ENCODE data around the gene FSD2. TPM values are rescaled to one million over a fixed set of nuclear protein-coding genes. Genes with fewer than 3 reads are reported as not detected.

Gene FSD2
- total and polyA plus RNA-seq, 8 donors: 0.04 to 0.09 (median 0.05) TPM; not detected in 4

- ATAC-seq (peak; percentile 97 to 99 (median 99)), FAIRE-seq (no peak), DNase-seq (peak; percentile 81 to 94 (median 90))
These were observed 55.7 kb downstream of the FSD2 start for GRCh38 chr15:82749951-82750830.

GRCh38 chr15:82748315-82748714 is 57.6 kb downstream of the FSD2 start:
- intact Hi-C loops (cut with DNase I): no loop called here
- no peak for ATAC-seq
- no peak for DNase-seq
- H3K27ac ChIP-seq: no peak overlapping the region
- no peaks in the 10 kb centered on the region for H3K27me3 ChIP-seq
- FAIRE-seq: no peak
- TF ChIP-seq, protein P1, sequence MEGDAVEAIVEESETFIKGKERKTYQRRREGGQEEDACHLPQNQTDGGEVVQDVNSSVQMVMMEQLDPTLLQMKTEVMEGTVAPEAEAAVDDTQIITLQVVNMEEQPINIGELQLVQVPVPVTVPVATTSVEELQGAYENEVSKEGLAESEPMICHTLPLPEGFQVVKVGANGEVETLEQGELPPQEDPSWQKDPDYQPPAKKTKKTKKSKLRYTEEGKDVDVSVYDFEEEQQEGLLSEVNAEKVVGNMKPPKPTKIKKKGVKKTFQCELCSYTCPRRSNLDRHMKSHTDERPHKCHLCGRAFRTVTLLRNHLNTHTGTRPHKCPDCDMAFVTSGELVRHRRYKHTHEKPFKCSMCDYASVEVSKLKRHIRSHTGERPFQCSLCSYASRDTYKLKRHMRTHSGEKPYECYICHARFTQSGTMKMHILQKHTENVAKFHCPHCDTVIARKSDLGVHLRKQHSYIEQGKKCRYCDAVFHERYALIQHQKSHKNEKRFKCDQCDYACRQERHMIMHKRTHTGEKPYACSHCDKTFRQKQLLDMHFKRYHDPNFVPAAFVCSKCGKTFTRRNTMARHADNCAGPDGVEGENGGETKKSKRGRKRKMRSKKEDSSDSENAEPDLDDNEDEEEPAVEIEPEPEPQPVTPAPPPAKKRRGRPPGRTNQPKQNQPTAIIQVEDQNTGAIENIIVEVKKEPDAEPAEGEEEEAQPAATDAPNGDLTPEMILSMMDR (IDR thresholded peaks at IDR 0.05): no peak
- no peaks in the 10 kb centered on the region for H3K9me3 ChIP-seq
- no peaks in the 10 kb centered on the region for H3K36me3 ChIP-seq
- no peak overlapping the region for H3K4me3 ChIP-seq
- peaks cover 0 to 14% (median 0%) of the 10 kb centered on the region in 3 donors for H3K4me1 ChIP-seq

More at GRCh38 chr15:82749951-82750830, 55.7 kb downstream of the FSD2 start:
- TF ChIP-seq, protein P1 (IDR thresholded peaks at IDR 0.05): no peak
- Histone ChIP-seq H3K4me3 (peak overlapping the region; percentile 52 to 82 (median 74)), H3K27ac (peak overlapping the region; percentile 61 to 97 (median 76)), H3K27me3 (no peaks in the 10 kb centered on the region), H3K9me3 (no peaks in the 10 kb centered on the region), H3K36me3 (peaks cover 0 to 11% (median 6%) of the 10 kb centered on the region in 3 donors), H3K4me1 (peaks cover 0 to 14% (median 0%) of the 10 kb centered on the region in 3 donors)
- intact Hi-C loops (cut with DNase I): no loop called here
- 0 to 1% methylated on average over 44 to 47 of the region's 47 CpGs for WGBS, 2 donors

DNA sequence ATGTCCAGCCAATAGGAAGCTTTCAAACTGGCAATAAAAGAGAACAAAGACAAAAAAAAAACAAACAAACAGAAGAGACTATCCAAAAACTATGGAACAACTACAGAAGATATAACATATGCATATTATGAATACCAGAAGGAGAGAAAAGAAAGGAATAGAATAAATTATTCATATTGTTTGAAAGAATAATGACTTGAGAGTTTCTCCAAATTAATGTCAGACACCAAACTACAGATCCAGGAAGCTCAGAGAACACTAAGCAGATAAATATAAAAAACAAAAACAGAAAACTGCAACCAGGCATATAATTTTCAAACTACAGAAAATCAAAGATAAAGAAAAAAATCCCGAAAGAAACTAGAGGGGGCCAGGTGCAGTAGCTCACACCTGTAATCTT is 62.1 kb downstream of the FSD2 start:
- WGBS, 2 donors: 75 to 85% methylated on average over 1 of the region's 1 CpG
- no peak for FAIRE-seq
- ATAC-seq: no peak
- DNase-seq: no peak
- Histone ChIP-seq H3K36me3 (no peaks in the 10 kb centered on the region), H3K27ac (no peak overlapping the region), H3K4me3 (no peak overlapping the region), H3K27me3 (no peaks in the 10 kb centered on the region), H3K4me1 (no peaks in the 10 kb centered on the region), H3K9me3 (no peaks in the 10 kb centered on the region)
- TF ChIP-seq, protein P1 (IDR thresholded peaks at IDR 0.05): no peak
- intact Hi-C loops (cut with DNase I): no loop called here

DNA sequence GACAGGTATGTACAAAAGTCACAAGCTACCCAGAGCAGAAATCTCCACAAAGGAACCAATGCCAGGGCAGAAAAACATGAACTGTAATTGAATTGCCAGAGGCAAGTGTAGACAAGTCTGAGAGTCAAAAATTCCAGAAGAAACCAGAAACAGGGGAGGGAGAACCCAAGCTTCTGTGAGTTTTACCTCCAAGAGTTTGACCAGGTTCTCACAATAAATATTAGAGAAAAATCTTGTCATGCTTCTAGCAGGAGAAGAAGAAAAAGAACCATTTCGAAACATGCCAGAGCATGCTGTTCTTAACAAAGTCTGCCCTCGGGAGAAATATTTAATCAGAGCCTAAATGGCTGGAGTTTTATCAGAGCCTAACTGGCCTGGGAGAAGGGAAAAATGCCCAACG is 63.7 kb downstream of the FSD2 start:
- H3K4me3 ChIP-seq: no peak overlapping the region
- WGBS, 2 donors: 82 to 92% methylated on average over 3 of the region's 3 CpGs

More for the DNA sequence above, 63.7 kb downstream of the FSD2 start:
- H3K36me3 ChIP-seq: no peaks in the 10 kb centered on the region
- no peak overlapping the region for H3K27ac ChIP-seq
- DNase-seq (no peak), FAIRE-seq (no peak), ATAC-seq (no peak)
- intact Hi-C loops (cut with DNase I): no loop called here
- H3K27me3 ChIP-seq: no peaks in the 10 kb centered on the region
- TF ChIP-seq, protein P1 (IDR thresholded peaks at IDR 0.05): no peak
- H3K4me1 ChIP-seq: no peaks in the 10 kb centered on the region
- H3K9me3 ChIP-seq: no peaks in the 10 kb centered on the region
